HL-60/S4 treated with phorbol 12-myristate 13-acetate at 8.2 ng/mL for 4 days and 3 days (cell line): ENCODE results near the gene CORT.
"Not testable (repeated sequence)": the region's sequence is repeated elsewhere in the genome, so short reads cannot be mapped to it uniquely, and the experiment has no call there.

Source experiments
- in situ Hi-C: fragments of 300-500 bp; cut with MboI; formaldehyde crosslinking; loops from 2 replicates; pipeline ENCODE4 v1.15.0; 2022; ENCODE audit warnings: low sequenced_read_pairs

CORT gene

GRCh38 chr1:10437052-10437451 lies 12.8 kb upstream of the CORT start:
- in situ Hi-C loops, result no loop called here

- in situ Hi-C loops, result no loop called here
Measured at GRCh38 chr1:10438677-10439163, 11.1 kb upstream of the CORT start.

- in situ Hi-C loops, result no loop called here
Measured at GRCh38 chr1:10440305-10440704, 9.5 kb upstream of the CORT start.

GRCh38 chr1:10440794-10441193 lies 9.0 kb upstream of the CORT start:
- in situ Hi-C loops, result no loop called here

- in situ Hi-C loops, result no loop called here
Measured at GRCh38 chr1:10444248-10444647, 5.6 kb upstream of the CORT start.

GRCh38 chr1:10444795-10445397 lies 4.9 kb upstream of the CORT start:
- in situ Hi-C loops, result no loop called here

- in situ Hi-C loops, result no loop called here
Measured at GRCh38 chr1:10446790-10447422, 2.9 kb upstream of the CORT start.

- in situ Hi-C loops, result no loop called here
Measured at GRCh38 chr1:10450156-10450814, 454 bp downstream of the CORT start.

- in situ Hi-C loops, result no loop called here
Measured at GRCh38 chr1:10450836-10451235, 1.0 kb downstream of the CORT start.

GRCh38 chr1:10451287-10451686 lies 1.5 kb downstream of the CORT start:
- in situ Hi-C loops, result no loop called here

- in situ Hi-C loops, result no loop called here
Measured at GRCh38 chr1:10456048-10456447, 6.2 kb downstream of the CORT start.

GRCh38 chr1:10456661-10457060 lies 6.8 kb downstream of the CORT start:
- in situ Hi-C loops, result no loop called here

GRCh38 chr1:10457462-10457861 lies 7.6 kb downstream of the CORT start:
- in situ Hi-C loops, result not testable (repeated sequence)

GRCh38 chr1:10457875-10458274 lies 8.0 kb downstream of the CORT start:
- in situ Hi-C loops, result no loop called here

GRCh38 chr1:10459184-10459583 lies 9.4 kb downstream of the CORT start:
- in situ Hi-C loops, result no loop called here

GRCh38 chr1:10467078-10467477 lies 17.2 kb downstream of the CORT start:
- in situ Hi-C loops, result no loop called here

GRCh38 chr1:10470043-10470442 lies 20.2 kb downstream of the CORT start:
- in situ Hi-C loops, result no loop called here

- in situ Hi-C loops, result no loop called here
Measured at GRCh38 chr1:10471411-10472219, 21.8 kb downstream of the CORT start.

- in situ Hi-C loops, result no loop called here
Measured at GRCh38 chr1:10472220-10473144, 22.7 kb downstream of the CORT start, which contains the start of gene DFFA. Gene DFFA, minus strand, starts transcription at chr1:10472529. Its CDS starts 71 bp downstream, at chr1:10472458.

GRCh38 chr1:10473145-10473765 lies 23.4 kb downstream of the CORT start:
- in situ Hi-C loops, result no loop called here
